Astrocyte (in vitro differentiated cells and primary cell): ENCODE results near the gene GFRA1. TPM values are rescaled to one million over a fixed set of nuclear protein-coding genes. Genes with fewer than 3 reads are reported as not detected.

ENCODE experiments used
- DNase-seq: peaks from one replicate; pipeline ENCODE4 v3.0.0-alpha.2; 2010; ENCODE audit warnings: low read depth
- FAIRE-seq: peaks from 2 replicates; lab custom pipeline; 2011; peaks lifted over from hg19 to GRCh38; lab: Jason Lieb, UNC
- H2AFZ ChIP-seq: 2 replicates; pipeline ENCODE4 v1.6.0; 2012; ENCODE audit warnings: low read depth, low read length, inconsistent platforms
- H3K27ac ChIP-seq: 2 replicates; pipeline ENCODE4 v1.5.1; 2011; ENCODE audit warnings: low read depth, low read length, inconsistent platforms
- H3K27me3 ChIP-seq: 2 replicates; pipeline ENCODE4 v1.6.0; 2011; ENCODE audit warnings: low read length, inconsistent platforms; ENCODE audit not compliant: insufficient read depth
- H3K36me3 ChIP-seq: 2 replicates; pipeline ENCODE4 v1.5.1; 2011; ENCODE audit warnings: low read length, inconsistent platforms; ENCODE audit not compliant: insufficient read depth
- H3K4me1 ChIP-seq: 2 replicates; pipeline ENCODE4 v1.5.1; 2011; ENCODE audit warnings: low read length, inconsistent platforms; ENCODE audit not compliant: insufficient read depth
- H3K4me2 ChIP-seq: 2 replicates; pipeline ENCODE4 v1.6.0; 2012; ENCODE audit warnings: low read length, inconsistent platforms
- H3K4me3 ChIP-seq: 2 replicates; pipeline ENCODE4 v1.5.1; 2011; ENCODE audit warnings: low read depth, mild to moderate bottlenecking, low read length, inconsistent platforms; ENCODE audit not compliant: insufficient read depth
- H3K79me2 ChIP-seq: 2 replicates; pipeline ENCODE4 v1.6.0; 2012; ENCODE audit warnings: mild to moderate bottlenecking, low read length, inconsistent platforms; ENCODE audit not compliant: insufficient read depth
- H3K9ac ChIP-seq: 2 replicates; pipeline ENCODE4 v1.6.0; 2012; ENCODE audit warnings: mild to moderate bottlenecking, low read length, inconsistent platforms
- H3K9me3 ChIP-seq: 2 replicates; pipeline ENCODE4 v1.5.1; 2012; ENCODE audit warnings: low read depth, mild to moderate bottlenecking, low read length, inconsistent platforms; ENCODE audit not compliant: insufficient read depth
- H4K20me1 ChIP-seq: 2 replicates; pipeline ENCODE4 v1.6.0; 2012; ENCODE audit warnings: low read length, inconsistent platforms; ENCODE audit not compliant: insufficient read depth
- H3K27ac Mint-ChIP-seq: one replicate; pipeline ENCODE4 v1.8.0; 2021; ENCODE audit warnings: mild to moderate bottlenecking, mixed read lengths; ENCODE audit not compliant: unreplicated experiment
- H3K27me3 Mint-ChIP-seq: one replicate; pipeline ENCODE4 v1.8.0; 2021; ENCODE audit warnings: low read depth, mixed read lengths; ENCODE audit not compliant: unreplicated experiment
- H3K36me3 Mint-ChIP-seq: one replicate; pipeline ENCODE4 v1.8.0; 2021; ENCODE audit warnings: low read depth, mixed read lengths; ENCODE audit not compliant: unreplicated experiment
- H3K4me1 Mint-ChIP-seq: one replicate; pipeline ENCODE4 v1.8.0; 2021; ENCODE audit warnings: low read depth, mixed read lengths; ENCODE audit not compliant: unreplicated experiment
- H3K4me3 Mint-ChIP-seq: one replicate; pipeline ENCODE4 v1.8.0; 2021; ENCODE audit warnings: mild to moderate bottlenecking, moderate library complexity, mixed read lengths; ENCODE audit not compliant: unreplicated experiment
- H3K9me3 Mint-ChIP-seq: one replicate; pipeline ENCODE4 v1.8.0; 2021; ENCODE audit warnings: mild to moderate bottlenecking, mixed read lengths; ENCODE audit not compliant: unreplicated experiment
- CTCF ChIP-seq: IDR thresholded peaks from 2 replicates; pipeline ENCODE4 v1.5.1; 2011; ENCODE audit warnings: low read depth, mild to moderate bottlenecking, inconsistent platforms, low read length, moderate library complexity; ENCODE audit not compliant: insufficient read depth
- EZH2 ChIP-seq: IDR thresholded peaks from 2 replicates; pipeline ENCODE4 v1.6.1; 2012; ENCODE audit warnings: mild to moderate bottlenecking, low read length, inconsistent platforms; ENCODE audit not compliant: insufficient read depth
- total RNA-seq: library from RNA; stranded (reverse); gene quantifications from 2 replicates; pipeline ENCODE4 v1.2.1, GENCODE V29; 2021

GFRA1 gene
- total RNA-seq, 1 donor from 2014 or later, result 24.2 TPM

GRCh38 chr10:116197946-116198675 is 74.9 kb downstream of the GFRA1 start:
- Histone ChIP-seq H3K27me3 (no peaks in the 10 kb centered on the region), H3K4me2 (no peak overlapping the region), H3K4me1 (no peaks in the 10 kb centered on the region), H3K27ac (no peak overlapping the region), H3K9ac (no peak overlapping the region), H3K79me2 (no peaks in the 10 kb centered on the region), H3K4me3 (no peak overlapping the region), H4K20me1 (no peaks in the 10 kb centered on the region), H3K36me3 (no peaks in the 10 kb centered on the region), H2AFZ (no peak overlapping the region), H3K9me3 (peaks cover 11% of the 10 kb centered on the region)
- Mint-ChIP-seq H3K27me3 (peaks cover 4% of the 10 kb centered on the region), H3K4me3 (no peak overlapping the region), H3K36me3 (no peaks in the 10 kb centered on the region), H3K9me3 (peaks cover 9% of the 10 kb centered on the region), H3K4me1 (peaks cover 4% of the 10 kb centered on the region), H3K27ac (no peak overlapping the region)
- TF ChIP-seq EZH2, result no peak
- no peak for TF ChIP-seq CTCF
- FAIRE-seq (no peak), DNase-seq (no peak)

- no peak overlapping the region for H3K4me3 Mint-ChIP-seq
- no peaks in the 10 kb centered on the region for H3K36me3 Mint-ChIP-seq
- no peaks in the 10 kb centered on the region for H3K4me1 Mint-ChIP-seq
- FAIRE-seq, result no peak
- no peak overlapping the region for H3K27ac Mint-ChIP-seq
- no peak overlapping the region for H3K27ac ChIP-seq
- no peak overlapping the region for H2AFZ ChIP-seq
- H3K9me3 Mint-ChIP-seq, result peaks cover 9% of the 10 kb centered on the region
- no peaks in the 10 kb centered on the region for H3K36me3 ChIP-seq
- no peak for DNase-seq
- no peak overlapping the region for H3K4me2 ChIP-seq
- no peaks in the 10 kb centered on the region for H3K4me1 ChIP-seq
- no peak overlapping the region for H3K9ac ChIP-seq
- TF ChIP-seq EZH2, result no peak
- no peak for TF ChIP-seq CTCF
- H3K9me3 ChIP-seq, result peaks cover 6% of the 10 kb centered on the region
- no peak overlapping the region for H3K4me3 ChIP-seq
- H3K27me3 ChIP-seq, result no peaks in the 10 kb centered on the region
- no peaks in the 10 kb centered on the region for H4K20me1 ChIP-seq
- H3K27me3 Mint-ChIP-seq, result no peaks in the 10 kb centered on the region
- no peaks in the 10 kb centered on the region for H3K79me2 ChIP-seq
Observed at GRCh38 chr10:116195583-116195982, 77.4 kb downstream of the GFRA1 start.

- Histone ChIP-seq H3K27me3 (no peaks in the 10 kb centered on the region), H2AFZ (no peak overlapping the region), H3K4me2 (no peak overlapping the region), H3K4me3 (no peak overlapping the region), H3K27ac (no peak overlapping the region), H3K4me1 (no peaks in the 10 kb centered on the region), H3K9ac (no peak overlapping the region), H3K9me3 (peaks cover 6% of the 10 kb centered on the region), H3K36me3 (no peaks in the 10 kb centered on the region), H3K79me2 (no peaks in the 10 kb centered on the region), H4K20me1 (no peaks in the 10 kb centered on the region)
- no peak for DNase-seq
- TF ChIP-seq EZH2, result no peak
- no peak for TF ChIP-seq CTCF
- Mint-ChIP-seq H3K27me3 (peaks cover 4% of the 10 kb centered on the region), H3K36me3 (no peaks in the 10 kb centered on the region), H3K27ac (no peak overlapping the region), H3K9me3 (peaks cover 9% of the 10 kb centered on the region), H3K4me3 (no peak overlapping the region), H3K4me1 (no peaks in the 10 kb centered on the region)
- FAIRE-seq, result no peak
Observed at GRCh38 chr10:116195039-116195438, 78.0 kb downstream of the GFRA1 start.
